ENCODE results near the gene WDR74.
A peak's percentile ranks its signal among the peaks of the same experiment; 100 is the strongest.
"Not testable (repeated sequence)": the region's sequence is repeated elsewhere in the genome, so short reads cannot be mapped to it uniquely, and the experiment has no call there.

Gene WDR74

GRCh38 chr11:62863687-62864335 lies 24.4 kb upstream of the WDR74 start:
- no peak for DNase-seq (ENCODE audit: extremely low read depth, insufficient read length)

DNA sequence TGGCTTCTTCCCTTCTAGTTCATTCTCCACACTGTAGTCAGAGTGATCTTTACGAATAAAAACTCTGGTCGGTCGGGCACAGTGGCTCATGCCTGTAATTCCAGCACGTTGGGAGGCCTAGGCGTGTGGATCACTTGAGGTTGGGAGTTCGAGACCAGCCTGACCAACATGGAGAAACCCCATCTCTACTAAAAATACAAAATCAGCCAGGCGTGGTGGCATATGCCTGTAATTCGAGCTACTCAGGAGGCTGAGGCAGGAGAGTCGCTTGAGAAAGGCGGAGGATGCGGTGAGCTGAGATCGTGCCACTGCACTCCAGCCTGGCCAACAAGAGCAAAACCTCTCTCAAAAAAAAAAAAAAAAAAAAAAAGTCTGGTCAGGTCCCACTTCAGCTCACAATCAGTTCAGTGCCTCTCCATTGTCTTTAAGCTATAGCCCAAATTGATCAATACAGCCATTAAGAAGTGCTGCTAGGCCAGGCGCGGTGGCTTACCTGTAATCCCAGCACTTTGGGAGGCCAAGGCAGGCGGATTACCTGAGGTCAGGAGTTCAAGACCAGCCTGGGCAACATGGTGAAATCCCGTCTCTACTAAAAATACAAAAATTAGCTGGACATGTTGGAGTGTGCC lies 22.3 kb upstream of the WDR74 start:
- H3K27me3 ChIP-seq (replicated peaks; ENCODE audit: control insufficient read depth, insufficient read depth, low read length); DNase-seq (ENCODE audit: extremely low read depth, insufficient read length); H3K4me3 ChIP-seq (replicated peaks; ENCODE audit: low read depth, low read length); H3K36me3 ChIP-seq (ENCODE audit: control insufficient read depth, insufficient read depth, low read length): not testable (repeated sequence)

More at GRCh38 chr11:62863687-62864335, 24.4 kb upstream of the WDR74 start:
- Histone ChIP-seq H3K27me3 (replicated peaks; ENCODE audit: control insufficient read depth, insufficient read depth, low read length) (no peaks in the 10 kb centered on the region), H3K36me3 (ENCODE audit: control insufficient read depth, insufficient read depth, low read length) (no peaks in the 10 kb centered on the region), H3K4me3 (replicated peaks; ENCODE audit: low read depth, low read length) (no peak overlapping the region)
- TF ChIP-seq CTCF (IDR thresholded peaks at IDR 0.05; ENCODE audit: insufficient read depth, low read length, poor library complexity, severe bottlenecking): no peak

- Histone ChIP-seq H3K27me3 (replicated peaks; ENCODE audit: control insufficient read depth, insufficient read depth, low read length) (no peaks in the 10 kb centered on the region), H3K4me3 (replicated peaks; ENCODE audit: low read depth, low read length) (no peak overlapping the region), H3K36me3 (ENCODE audit: control insufficient read depth, insufficient read depth, low read length) (no peaks in the 10 kb centered on the region)
- DNase-seq (ENCODE audit: extremely low read depth, insufficient read length): peak; percentile 41
- TF ChIP-seq CTCF (IDR thresholded peaks at IDR 0.05; ENCODE audit: insufficient read depth, low read length, poor library complexity, severe bottlenecking): no peak
Observed at GRCh38 chr11:62860835-62861563, 21.6 kb upstream of the WDR74 start.

GRCh38 chr11:62859281-62859703 lies 19.9 kb upstream of the WDR74 start:
- not testable (repeated sequence) for H3K27me3 ChIP-seq (replicated peaks; ENCODE audit: control insufficient read depth, insufficient read depth, low read length); H3K36me3 ChIP-seq (ENCODE audit: control insufficient read depth, insufficient read depth, low read length); DNase-seq (ENCODE audit: extremely low read depth, insufficient read length); H3K4me3 ChIP-seq (replicated peaks; ENCODE audit: low read depth, low read length)

- no peak for TF ChIP-seq CTCF (IDR thresholded peaks at IDR 0.05; ENCODE audit: insufficient read depth, low read length, poor library complexity, severe bottlenecking)
- no peak for DNase-seq (ENCODE audit: extremely low read depth, insufficient read length)
- H3K36me3 ChIP-seq (ENCODE audit: control insufficient read depth, insufficient read depth, low read length): peaks cover 6% of the 10 kb centered on the region
- peak overlapping the region; percentile 97 for H3K4me3 ChIP-seq (replicated peaks; ENCODE audit: low read depth, low read length)
- H3K27me3 ChIP-seq (replicated peaks; ENCODE audit: control insufficient read depth, insufficient read depth, low read length): no peaks in the 10 kb centered on the region
Observed at GRCh38 chr11:62858201-62858600, 18.8 kb upstream of the WDR74 start.

DNA sequence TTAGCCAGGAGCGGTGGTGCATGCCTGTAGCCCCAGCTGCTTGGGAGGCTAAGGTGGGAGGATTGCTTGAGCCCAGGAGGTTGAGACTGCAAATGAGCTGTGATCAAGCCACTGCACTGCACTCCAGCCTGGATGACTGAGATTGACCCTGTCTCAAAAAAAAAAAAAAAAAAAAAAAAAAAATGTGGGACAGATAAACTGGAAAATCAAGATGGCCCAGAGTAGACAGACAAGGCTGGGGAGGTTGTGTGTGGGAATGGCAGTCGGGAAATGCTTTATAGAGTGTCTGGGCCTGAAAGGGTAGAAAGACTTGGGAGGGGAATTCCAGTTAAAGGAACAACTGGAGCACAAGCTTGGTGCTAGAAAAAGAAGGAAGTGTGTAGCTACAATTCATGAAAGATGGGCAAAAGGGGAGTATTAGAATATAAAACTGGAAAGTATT lies 18.2 kb upstream of the WDR74 start:
- Histone ChIP-seq H3K4me3 (replicated peaks; ENCODE audit: low read depth, low read length) (peak overlapping the region; percentile 97), H3K36me3 (ENCODE audit: control insufficient read depth, insufficient read depth, low read length) (peaks cover 11% of the 10 kb centered on the region)
- DNase-seq (ENCODE audit: extremely low read depth, insufficient read length): no peak

More for the DNA sequence above, 18.2 kb upstream of the WDR74 start:
- TF ChIP-seq CTCF (IDR thresholded peaks at IDR 0.05; ENCODE audit: insufficient read depth, low read length, poor library complexity, severe bottlenecking): no peak
- no peaks in the 10 kb centered on the region for H3K27me3 ChIP-seq (replicated peaks; ENCODE audit: control insufficient read depth, insufficient read depth, low read length)
